HG02642 (cell line): ENCODE results near the gene ABCB9.

Experiments used
- ATAC-seq: cut with Tn5 transposase; IDR thresholded peaks from one replicate; pipeline ENCODE4 v1.9.1; 2021; ENCODE audit warnings: mild to moderate bottlenecking; ENCODE audit not compliant: unreplicated experiment, poor library complexity

Gene ABCB9

DNA sequence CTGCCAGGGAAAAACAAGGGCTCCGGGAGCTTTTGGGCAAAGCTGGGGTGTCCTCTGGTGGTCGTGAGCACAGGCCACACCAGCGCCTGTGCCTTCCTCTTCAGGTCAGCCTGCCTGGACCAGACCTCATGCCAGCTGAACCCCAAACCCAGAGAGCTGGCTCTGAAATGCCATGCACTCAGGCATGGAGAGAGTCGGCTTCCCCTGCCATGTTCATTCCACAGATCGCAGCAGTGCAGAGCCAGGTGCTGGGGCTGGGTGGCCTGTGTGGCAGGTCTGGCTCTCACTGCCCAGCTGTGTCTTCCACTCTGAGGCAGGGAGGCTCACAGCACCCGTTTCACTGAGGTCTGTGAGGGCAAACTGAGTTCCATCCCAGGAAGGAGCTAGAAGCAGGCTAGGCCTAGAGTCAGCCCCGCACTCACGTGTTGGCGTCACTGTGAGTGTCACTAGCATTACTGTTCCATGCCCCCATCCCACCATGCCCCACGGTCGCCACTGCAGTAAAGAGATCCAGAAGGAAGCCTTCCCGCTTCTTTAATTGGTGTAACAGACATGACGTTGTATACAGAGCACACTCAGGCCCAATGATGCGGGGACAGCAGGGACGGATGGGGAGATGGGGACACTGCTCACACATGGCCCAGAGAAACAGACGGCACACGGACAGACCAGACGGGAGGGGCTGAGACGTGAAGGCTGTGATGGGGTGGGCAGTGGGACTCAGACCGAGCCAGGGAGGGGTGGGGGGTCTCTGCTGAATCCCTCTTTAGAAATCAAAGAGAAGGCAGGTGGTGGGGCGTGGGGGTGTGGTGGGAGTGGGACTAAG is 16.9 kb upstream of the ABCB9 start:
- no peak for ATAC-seq

DNA sequence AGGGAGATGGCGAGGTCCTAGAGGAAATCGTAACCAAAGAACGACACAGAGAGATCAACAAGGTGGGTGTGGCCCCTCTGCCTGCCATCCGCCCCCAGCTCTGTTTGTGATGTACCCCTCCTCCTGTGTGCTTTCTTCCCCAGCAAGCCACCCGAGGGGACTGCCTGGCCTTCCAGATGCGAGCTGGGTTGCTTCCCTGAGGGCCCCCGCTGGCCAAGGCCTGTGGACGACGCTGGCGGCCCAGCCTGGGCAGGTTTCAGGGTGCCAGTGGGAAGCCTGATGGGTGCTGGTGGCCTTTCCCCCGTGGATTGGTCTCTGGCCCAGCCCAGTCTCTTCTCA is 16.2 kb upstream of the ABCB9 start:
- ATAC-seq = no peak

DNA sequence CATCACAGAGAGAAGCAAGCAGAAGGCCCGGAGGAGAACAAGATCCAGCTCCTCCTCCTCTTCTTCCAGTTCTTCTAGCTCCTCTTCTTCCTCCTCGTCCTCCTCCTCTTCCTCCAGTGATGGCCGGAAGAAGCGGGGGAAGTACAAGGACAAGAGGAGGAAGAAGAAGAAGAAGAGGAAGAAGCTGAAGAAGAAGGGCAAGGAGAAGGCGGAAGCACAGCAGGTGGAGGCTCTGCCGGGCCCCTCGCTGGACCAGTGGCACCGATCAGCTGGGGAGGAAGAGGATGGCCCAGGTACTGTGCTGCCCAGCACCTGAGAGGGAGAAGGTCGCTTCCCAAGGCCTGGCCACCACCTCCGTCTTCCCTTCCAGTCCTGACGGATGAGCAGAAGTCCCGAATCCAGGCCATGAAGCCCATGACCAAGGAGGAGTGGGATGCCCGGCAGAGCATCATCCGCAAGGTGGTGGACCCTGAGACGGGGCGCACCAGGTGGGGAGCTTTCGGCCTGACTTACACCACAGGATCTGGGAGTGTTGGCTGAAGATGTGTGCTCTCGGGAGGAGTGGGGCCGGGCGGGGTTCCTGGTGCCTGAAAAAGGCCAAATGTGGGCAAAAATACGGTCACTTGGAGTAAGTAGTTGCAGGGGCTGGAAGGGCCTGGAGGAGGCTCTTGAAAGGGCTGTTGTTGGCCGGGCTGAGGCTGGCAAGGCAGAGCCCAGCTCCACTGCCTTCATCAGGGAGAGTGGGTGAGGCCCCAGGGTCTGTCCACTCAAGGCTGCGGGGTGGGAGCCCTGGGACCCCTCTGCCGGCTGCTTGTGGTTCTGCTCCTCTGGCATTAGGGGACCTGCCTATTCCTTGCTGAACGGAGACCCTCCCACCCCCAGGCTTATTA is 15.6 kb upstream of the ABCB9 start:
- ATAC-seq = no peak

DNA sequence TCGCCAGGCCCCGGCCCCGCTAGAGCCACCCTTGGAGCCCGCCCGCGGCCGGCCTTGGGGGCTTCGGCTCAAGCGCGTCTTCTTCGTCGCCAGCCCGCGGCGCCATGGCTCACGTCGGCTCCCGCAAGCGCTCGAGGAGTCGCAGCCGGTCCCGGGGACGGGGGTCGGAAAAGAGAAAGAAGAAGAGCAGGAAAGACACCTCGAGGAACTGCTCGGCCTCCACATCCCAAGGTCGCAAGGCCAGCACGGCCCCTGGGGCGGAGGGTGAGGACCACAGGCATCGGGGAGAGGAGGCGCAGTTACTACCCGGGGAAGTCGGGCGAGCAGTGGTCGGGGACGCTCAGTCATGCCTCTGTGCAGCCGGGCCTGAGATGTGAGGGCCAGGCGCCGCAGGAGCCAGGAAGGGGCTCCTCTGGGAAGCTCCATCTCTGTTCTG is 14.8 kb upstream of the ABCB9 start:
- ATAC-seq = peak; percentile 17

DNA sequence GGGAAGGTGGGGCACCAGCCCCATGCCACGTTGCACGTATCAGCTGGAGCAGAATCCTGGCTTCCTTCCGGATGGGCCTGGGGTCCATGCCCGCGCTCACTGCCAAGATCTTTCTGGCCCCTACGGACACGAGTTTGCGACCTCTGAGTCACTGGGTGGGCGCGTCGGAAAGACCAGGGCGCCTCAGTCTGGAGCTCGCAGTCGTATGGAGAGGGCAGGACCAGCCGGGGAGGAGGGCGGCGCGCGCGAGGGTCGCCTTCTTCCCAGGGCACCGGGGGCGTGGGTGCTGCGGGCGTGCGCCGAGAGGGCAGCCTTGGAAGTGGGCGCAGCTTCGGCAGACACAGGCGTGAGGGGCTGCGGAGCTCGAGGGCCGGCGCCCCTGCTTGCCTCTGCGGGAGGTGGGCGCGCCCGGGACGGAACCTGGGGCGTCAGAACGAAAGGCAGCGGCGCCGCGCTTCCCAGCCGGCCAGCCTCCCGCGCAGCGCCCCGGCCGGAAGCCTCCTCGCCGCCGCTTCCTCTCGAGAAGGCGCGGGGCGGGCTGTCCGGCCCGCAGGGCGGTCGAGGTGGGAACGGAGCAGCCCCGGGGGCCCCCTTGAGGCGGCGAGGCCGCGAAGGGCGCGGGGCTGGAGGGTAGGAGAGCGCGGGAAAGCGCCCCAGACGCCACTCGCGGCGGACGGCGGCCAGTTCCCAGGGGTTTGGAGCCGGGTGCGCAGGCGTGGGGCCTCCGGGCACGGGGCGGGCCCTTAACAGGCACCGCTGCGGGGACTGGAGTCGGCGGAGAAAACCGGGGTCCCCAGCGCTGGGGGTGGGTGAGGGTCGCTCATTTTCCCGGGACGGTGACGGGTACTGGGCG is 14.1 kb upstream of the ABCB9 start, which contains the start of gene ARL6IP4:
Gene ARL6IP4 (plus strand): TSS at position 499 of the 853 bp plus-strand sequence. CDS start 459 bp downstream, outside the sequence.
- peak; percentile 62 for ATAC-seq

DNA sequence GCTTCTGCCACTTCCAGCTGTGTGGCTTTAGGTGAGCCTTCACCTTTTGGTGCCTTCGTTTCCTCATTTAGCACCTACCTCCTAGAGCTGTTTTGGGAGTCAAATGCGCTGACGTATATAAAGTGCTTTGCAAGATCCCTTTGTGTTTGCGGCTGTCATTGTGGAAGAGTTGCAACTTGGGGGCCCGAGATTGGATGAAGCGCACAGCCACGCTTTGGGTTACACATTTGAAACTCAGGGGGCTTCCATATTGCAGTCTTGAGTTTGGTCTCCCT is 13.6 kb upstream of the ABCB9 start:
- no peak for ATAC-seq

DNA sequence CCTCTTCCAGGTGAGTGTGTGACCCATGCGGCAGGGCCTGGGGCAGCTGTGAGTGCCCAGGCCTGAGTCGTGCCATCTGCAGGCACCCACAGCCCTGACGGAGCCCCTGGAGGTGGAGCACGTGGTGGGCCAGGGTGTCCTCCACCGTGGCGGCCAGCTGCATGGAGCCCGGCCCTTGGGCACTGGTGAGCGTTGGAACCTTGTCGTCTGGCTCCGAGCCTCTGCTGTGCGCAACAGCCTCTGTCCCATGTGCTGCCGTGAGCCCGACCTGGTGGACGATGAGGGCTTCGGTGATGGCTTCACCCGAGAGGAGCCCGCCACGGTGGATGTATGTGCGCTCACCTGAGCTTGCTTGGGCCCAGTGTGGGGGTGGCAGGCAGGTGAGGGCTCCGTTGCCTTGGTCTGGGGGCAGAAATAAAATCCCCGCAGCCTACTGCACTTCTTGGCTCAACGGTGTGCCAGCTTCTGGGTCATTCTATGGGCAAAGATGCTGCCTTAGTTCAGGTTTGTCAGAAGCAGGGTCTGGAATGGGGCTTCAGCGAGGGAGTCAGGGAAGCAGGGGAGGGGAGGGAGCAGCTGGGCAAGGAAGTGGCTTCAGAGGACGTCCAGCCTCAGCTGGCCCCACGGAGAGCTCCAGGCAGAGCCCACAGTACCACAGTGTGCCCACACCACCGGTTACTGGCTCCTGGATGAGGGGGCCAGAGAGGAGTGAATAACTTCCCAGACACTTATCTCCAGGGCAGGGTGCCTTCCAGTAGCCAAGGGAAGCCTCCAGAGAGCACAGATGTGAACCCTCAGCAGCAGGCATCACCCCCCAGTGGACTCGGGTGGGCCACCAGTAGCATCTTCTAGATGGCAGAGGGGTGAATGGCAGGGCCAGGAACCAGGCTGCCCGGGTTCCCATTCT is 13.0 kb upstream of the ABCB9 start:
- no peak for ATAC-seq

DNA sequence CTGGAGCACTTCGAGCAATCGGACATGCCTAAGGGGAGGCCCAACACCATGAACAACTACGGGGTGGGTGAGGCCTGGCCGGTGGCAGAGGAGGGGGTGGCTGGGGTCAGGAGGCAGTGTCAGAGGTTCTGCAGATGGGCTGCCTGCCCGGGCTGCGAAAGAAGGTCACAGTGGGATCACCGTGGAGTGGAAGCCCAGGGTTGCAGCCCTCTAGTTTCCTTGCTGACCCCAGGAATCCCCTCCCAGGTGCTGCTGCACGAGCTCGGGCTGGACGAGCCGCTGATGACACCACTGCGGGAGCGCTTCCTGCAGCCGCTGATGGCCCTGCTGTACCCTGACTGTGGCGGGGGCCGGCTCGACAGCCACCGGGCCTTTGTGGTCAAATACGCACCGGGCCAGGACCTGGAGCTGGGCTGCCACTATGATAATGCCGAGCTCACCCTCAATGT is 12.3 kb upstream of the ABCB9 start:
- no peak for ATAC-seq

DNA sequence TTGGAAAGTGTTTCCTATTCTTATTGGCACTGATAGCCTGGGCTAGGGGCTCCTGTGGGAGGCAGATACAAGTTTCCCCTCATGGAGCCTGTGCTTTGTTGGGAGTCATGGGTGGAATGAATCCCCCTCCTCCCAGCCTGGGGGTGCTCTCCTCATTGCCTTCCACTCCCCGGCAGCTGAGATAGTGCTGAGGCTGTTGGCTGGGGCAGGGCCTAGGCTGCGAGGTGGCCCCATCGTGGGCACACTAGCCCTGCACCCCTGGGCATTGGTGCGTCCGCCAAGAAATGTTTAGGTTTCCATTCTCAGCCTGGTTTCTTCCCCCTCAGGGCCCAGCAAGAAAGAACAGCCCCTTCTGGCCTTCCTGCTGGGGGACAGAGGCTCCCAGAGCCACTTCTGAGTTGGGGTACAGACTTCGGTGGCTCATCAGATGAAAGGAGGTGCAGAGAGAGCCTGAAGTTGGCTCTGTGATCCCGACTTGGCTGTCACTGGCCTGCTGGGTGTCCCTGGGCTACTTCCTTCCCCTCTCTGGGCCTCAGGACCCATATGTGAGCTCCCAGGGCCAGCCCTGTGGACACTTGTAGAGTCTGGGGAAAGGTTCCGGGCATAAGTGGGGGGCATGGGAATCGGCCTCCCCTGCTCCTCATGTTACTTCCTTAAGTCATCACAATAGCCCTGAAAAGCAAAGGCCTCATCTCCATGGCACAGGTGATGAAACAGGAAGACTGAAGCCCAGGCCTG is 11.6 kb upstream of the ABCB9 start:
- no peak for ATAC-seq

DNA sequence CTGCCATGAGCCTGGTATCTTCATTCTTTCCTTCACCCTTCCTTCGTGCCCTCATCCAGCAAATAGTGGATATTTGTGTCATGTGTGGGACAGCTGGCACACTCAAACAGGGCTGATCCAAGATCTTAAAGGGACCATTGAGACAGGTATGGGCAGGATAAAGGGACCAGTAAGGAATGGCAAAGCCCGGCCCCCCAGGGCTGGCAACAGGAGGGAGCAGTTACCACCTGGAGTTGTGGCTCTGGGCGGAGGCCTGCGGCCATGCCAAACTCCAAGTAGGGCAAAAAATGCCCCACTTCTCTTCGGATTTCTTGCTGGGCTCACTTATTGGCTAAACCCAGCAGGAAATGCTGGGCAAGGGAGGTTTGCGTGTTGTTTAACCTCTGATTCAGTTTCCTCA is 10.9 kb upstream of the ABCB9 start:
- no peak for ATAC-seq

DNA sequence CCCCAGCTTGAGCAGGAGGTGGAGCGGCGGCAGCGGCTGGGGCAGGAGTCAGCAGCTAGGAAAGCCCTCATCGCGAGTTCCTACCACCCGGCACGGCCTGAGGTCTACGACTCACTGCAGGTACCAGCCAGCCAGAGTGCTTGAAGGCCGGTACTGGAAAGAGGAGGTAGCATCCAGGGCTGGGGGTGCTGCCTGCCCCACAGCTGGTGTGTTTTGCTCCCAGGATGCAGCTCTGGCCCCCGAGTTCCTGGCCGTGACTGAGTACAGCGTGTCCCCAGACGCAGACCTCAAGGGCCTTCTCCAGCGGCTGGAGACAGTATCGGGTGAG is 10.3 kb upstream of the ABCB9 start:
- no peak for ATAC-seq

DNA sequence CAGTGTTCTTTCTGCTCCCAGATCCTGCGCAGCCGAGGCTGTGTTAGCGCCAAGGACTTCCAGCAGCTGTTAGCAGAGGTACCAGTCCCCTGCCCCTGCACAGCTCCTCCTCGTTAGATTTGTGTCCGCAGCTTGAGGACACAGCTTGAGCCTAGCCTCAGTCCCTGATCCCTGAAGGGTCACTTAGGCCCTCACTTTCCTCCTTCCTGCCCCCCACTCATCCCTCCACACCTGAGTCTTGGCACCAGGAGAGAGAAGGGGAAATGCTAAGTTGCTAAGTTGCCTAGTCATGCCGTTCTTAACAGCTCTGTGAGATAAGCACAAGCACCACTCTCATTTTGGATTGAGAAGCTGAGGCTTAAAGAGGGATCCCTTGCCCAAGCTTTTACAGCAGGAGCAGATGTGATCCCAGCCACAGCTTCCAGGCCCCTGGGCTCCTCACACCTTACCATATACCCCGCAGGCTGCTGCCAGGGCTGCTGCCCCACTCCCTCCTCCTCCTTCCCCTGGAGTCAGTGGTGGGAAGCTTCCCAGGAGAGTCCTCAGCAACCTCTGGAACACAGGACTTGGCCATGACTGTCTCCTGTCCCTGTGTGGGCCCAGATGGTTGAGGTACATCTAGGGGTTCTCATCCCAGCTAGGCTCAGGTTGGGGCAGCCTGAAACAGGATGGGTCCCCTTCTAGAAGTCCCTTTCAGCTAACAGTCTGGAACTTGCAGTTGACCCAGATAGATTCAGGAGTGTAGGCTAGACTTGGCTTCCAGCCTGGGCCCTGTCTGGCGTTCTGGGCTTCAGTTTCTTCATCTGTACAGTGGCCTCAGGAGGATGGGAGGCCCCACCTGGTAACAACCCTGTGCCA is 9.8 kb upstream of the ABCB9 start:
- ATAC-seq = no peak

DNA sequence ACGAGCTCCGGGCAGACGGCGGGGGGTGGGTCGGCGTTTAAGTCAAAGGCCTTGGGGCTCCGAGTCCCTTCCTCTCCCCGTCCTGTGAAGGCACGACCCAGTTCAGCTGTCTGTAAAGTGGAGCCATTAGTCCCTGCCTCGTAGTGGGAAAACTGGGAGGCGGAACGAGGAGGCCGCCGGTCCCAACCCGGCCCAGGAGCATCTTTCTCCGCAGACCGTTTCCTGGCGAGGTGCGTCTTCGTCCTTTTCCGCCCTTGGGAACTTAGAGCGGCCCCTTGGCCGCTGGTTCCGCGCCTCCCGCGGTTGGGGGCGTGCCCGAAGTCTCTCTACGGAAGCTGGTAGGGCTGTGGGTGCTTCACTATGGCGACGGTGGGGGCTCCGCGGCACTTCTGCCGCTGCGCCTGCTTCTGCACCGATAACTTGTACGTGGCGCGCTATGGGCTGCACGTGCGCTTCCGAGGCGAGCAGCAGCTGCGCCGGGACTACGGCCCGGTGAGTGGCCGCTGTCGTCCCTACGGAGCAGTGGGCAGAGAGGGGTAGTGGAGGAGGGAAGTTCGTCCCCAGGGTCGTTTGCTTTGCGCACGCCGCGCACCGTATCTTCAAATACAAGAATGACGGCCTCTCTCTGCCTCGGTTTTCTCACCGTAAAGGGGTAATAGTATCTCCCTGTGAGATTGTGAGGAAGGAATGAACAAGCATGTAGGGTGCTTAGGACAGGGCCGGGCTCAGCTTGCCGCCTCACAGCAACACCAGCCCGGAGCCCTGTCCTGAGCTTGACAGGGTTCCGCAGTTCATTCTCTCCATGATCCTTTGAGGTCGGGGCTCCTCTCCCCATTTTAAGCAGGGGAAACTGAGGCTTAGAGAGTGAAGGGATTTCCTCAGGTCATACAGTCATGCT is 8.9 kb upstream of the ABCB9 start, which contains the start of gene OGFOD2:
Gene OGFOD2 (plus strand): TSS at position 353 of the 898 bp plus-strand sequence. CDS start 8 bp downstream, at position 361.
- peak; percentile 75 for ATAC-seq

DNA sequence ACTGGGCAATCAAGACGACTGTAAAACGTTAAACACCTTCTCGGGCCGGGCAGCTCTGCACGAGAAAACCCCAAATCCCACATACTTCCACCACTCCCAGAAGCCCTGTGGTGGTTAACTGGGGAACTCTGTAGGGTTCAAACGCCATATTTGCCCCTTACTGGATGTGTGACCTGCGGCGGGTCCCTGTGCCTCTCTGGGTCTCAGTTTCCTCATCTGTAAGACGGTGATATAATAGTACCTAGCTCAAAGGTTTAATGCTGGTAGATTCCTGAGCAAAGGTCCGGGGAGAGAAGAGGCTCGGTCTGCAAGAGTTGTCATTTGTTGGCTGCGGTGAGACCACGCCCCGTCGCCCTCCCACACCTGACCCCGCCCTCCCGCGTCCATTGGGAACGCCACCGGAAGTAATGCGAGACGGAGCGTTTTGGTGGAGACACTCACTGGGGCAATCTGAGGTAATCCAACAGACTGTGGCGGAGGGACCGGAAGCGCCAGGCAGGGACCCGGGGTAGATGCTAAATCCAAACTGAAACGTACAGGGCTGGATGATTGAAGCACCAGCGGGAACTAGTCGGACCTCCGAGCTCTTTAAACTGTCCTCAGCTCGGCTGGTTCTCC is 8.1 kb upstream of the ABCB9 start:
- peak; percentile 79 for ATAC-seq

DNA sequence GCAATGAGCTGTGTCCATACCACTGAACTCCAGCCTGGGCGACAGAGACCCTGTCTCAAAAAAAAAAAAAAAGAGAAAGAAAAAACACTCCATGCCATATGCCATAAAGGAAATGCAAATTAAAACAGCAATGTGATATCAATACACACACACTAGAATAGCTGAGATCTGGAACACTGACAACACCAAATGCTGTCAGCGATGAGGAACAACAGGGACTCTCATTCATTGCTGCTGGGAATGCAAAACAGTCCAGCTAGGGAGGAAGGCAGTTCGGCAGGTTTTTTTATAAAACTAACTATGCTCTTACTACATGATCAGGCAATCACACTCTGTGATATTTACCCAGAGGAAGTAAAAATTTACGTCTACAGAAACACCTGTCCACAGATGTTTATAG is 3.4 kb upstream of the ABCB9 start:
- ATAC-seq = no peak

DNA sequence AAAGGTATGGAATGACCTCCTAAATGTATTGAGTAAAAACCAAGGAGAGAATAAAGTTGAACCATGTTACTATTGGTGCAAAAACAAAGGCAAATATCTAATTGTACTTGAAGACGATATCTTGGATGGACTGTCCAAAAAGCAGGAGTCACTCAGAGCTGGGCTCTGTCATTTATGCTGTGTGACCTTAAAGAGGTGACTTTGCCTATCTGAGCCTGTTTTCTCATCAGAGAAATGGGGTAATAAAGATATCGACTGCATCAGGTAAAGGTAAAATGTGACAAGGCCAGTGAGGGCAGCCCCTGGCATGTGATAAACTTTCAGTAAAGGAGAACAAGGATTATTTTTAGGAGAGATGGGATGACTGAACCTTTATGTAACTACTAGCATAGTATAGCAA is 1.8 kb upstream of the ABCB9 start:
- no peak for ATAC-seq
